Uterus (tissue), 2 donors: ENCODE data around the gene TSPAN33.

Experiments used
- CTCF ChIP-seq, 4 experiments: fragments of 200-600 bp in 2 of 4; fragments of 450-650 bp in 2 of 4; sonication (generic) in 2 of 4; IDR thresholded peaks; one replicate each; pipeline ENCODE4 v1.5.1; 2016 to 2019; ENCODE audit warnings: antibody characterized with exemption in 4 of 4, mild to moderate bottlenecking in 2 of 4, moderate library complexity in 1 of 4
- POLR2A ChIP-seq, 2 donors: fragments of 450-650 bp; IDR thresholded peaks; one replicate each; pipeline ENCODE4 v1.6.1; 2016; ENCODE audit warnings: antibody characterized with exemption in 2 of 2, mild to moderate bottlenecking in 1 of 2, moderate library complexity in 1 of 2

GRCh38 chr7:129147731-129148130 is 3.2 kb downstream of the TSPAN33 start:
- no peak for TF ChIP-seq POLR2A (IDR thresholded peaks at IDR 0.05)
- TF ChIP-seq CTCF (IDR thresholded peaks at IDR 0.05) = no peak
